Endometrium (tissue), 2 donors: ENCODE measurements around the gene ZSCAN31.
A peak's percentile ranks its signal among the peaks of the same experiment; 100 is the strongest.
"Not testable (repeated sequence)": the region's sequence is repeated elsewhere in the genome, so short reads cannot be mapped to it uniquely, and the experiment has no call there.

Experiments
- FAIRE-seq: peaks from 2 replicates; lab custom pipeline; 2012; peaks lifted over from hg19 to GRCh38; lab: Jason Lieb, UNC
- donor health status: control.
- donor health status: control.

ZSCAN31 gene

GRCh38 chr6:28335564-28336283, at the start of gene ZSCAN31:
Gene ZSCAN31 (minus strand): TSS chr6:28336148. CDS start chr6:28329683, 6,465 bp downstream.
- peak; percentile 89 for FAIRE-seq

GRCh38 chr6:28384143-28384533, 48.2 kb upstream of the ZSCAN31 start:
- no peak for FAIRE-seq

- FAIRE-seq = no peak
These were observed 47.5 kb upstream of the ZSCAN31 start for GRCh38 chr6:28383235-28384142.

GRCh38 chr6:28380381-28380780, 44.4 kb upstream of the ZSCAN31 start:
- no peak for FAIRE-seq

GRCh38 chr6:28378644-28379043, 42.7 kb upstream of the ZSCAN31 start:
- no peak for FAIRE-seq

GRCh38 chr6:28377879-28378278, 41.9 kb upstream of the ZSCAN31 start:
- FAIRE-seq = no peak

- FAIRE-seq = no peak
These were observed 38.0 kb upstream of the ZSCAN31 start for GRCh38 chr6:28373925-28374324.

GRCh38 chr6:28371706-28372451, 35.9 kb upstream of the ZSCAN31 start:
- no peak for FAIRE-seq

GRCh38 chr6:28371280-28371679, 35.3 kb upstream of the ZSCAN31 start:
- FAIRE-seq = no peak

GRCh38 chr6:28370440-28370839, 34.5 kb upstream of the ZSCAN31 start:
- FAIRE-seq = no peak

GRCh38 chr6:28369463-28369862, 33.5 kb upstream of the ZSCAN31 start:
- no peak for FAIRE-seq

- no peak for FAIRE-seq
These were observed 32.6 kb upstream of the ZSCAN31 start for GRCh38 chr6:28368522-28368921.

GRCh38 chr6:28365590-28365989, 29.6 kb upstream of the ZSCAN31 start:
- not testable (repeated sequence) for FAIRE-seq

GRCh38 chr6:28360961-28361360, 25.0 kb upstream of the ZSCAN31 start:
- no peak for FAIRE-seq

- FAIRE-seq = not testable (repeated sequence)
These were observed 23.6 kb upstream of the ZSCAN31 start for GRCh38 chr6:28359562-28359961.

- no peak for FAIRE-seq
These were observed 21.1 kb upstream of the ZSCAN31 start for GRCh38 chr6:28357036-28357435.

GRCh38 chr6:28356666-28357020, 20.7 kb upstream of the ZSCAN31 start:
- no peak for FAIRE-seq

GRCh38 chr6:28355743-28356665, 20.1 kb upstream of the ZSCAN31 start:
- FAIRE-seq = peak; percentile 26

GRCh38 chr6:28354688-28355554, 19.0 kb upstream of the ZSCAN31 start:
- FAIRE-seq = no peak

- FAIRE-seq = no peak
These were observed 18.2 kb upstream of the ZSCAN31 start for GRCh38 chr6:28353981-28354676.
